ENCODE results near the gene EIF2B2. TPM values are rescaled to one million over a fixed set of nuclear protein-coding genes. Genes with fewer than 3 reads are reported as not detected.
A peak's percentile ranks its signal among the peaks of the same experiment; 100 is the strongest.

EIF2B2 gene
- total RNA-seq, 1 experiment from 2014 or later, result 96.4 TPM

- in situ Hi-C loops (cut with HindIII; ENCODE audit: low pct_unique_long_range_greater_than_20kb, low sequenced_read_pairs), result no loop called here
- no peak for DNase-seq (ENCODE audit: low read depth)
Measured at GRCh38 chr14:75022655-75023054, 19.9 kb downstream of the EIF2B2 start.

GRCh38 chr14:75023108-75023507 lies 20.4 kb downstream of the EIF2B2 start:
- in situ Hi-C loops (cut with HindIII; ENCODE audit: low pct_unique_long_range_greater_than_20kb, low sequenced_read_pairs), result no loop called here

GRCh38 chr14:75025082-75025481 lies 22.4 kb downstream of the EIF2B2 start:
- in situ Hi-C loops (cut with HindIII; ENCODE audit: low pct_unique_long_range_greater_than_20kb, low sequenced_read_pairs), result no loop called here
- DNase-seq (ENCODE audit: low read depth), result no peak

More at GRCh38 chr14:75023108-75023507, 20.4 kb downstream of the EIF2B2 start:
- DNase-seq (ENCODE audit: low read depth), result no peak

- no peak for DNase-seq (ENCODE audit: low read depth)
- in situ Hi-C loops (cut with HindIII; ENCODE audit: low pct_unique_long_range_greater_than_20kb, low sequenced_read_pairs), result no loop called here
Measured at GRCh38 chr14:75025876-75026275, 23.2 kb downstream of the EIF2B2 start.

- DNase-seq (ENCODE audit: low read depth), result no peak
- in situ Hi-C loops (cut with HindIII; ENCODE audit: low pct_unique_long_range_greater_than_20kb, low sequenced_read_pairs), result no loop called here
Measured at GRCh38 chr14:75030147-75030546, 27.4 kb downstream of the EIF2B2 start.

- no peak for DNase-seq (ENCODE audit: low read depth)
- in situ Hi-C loops (cut with HindIII; ENCODE audit: low pct_unique_long_range_greater_than_20kb, low sequenced_read_pairs), result no loop called here
Measured at GRCh38 chr14:75032939-75033338, 30.2 kb downstream of the EIF2B2 start.

GRCh38 chr14:75040507-75040906 lies 37.8 kb downstream of the EIF2B2 start:
- in situ Hi-C loops (cut with HindIII; ENCODE audit: low pct_unique_long_range_greater_than_20kb, low sequenced_read_pairs), result no loop called here
- DNase-seq (ENCODE audit: low read depth), result no peak

- in situ Hi-C loops (cut with HindIII; ENCODE audit: low pct_unique_long_range_greater_than_20kb, low sequenced_read_pairs), result no loop called here
Measured at GRCh38 chr14:75040959-75041358, 38.2 kb downstream of the EIF2B2 start.

GRCh38 chr14:75041613-75042012 lies 38.9 kb downstream of the EIF2B2 start:
- in situ Hi-C loops (cut with HindIII; ENCODE audit: low pct_unique_long_range_greater_than_20kb, low sequenced_read_pairs), result no loop called here
- peak; percentile 42 for DNase-seq (ENCODE audit: low read depth)

More at GRCh38 chr14:75040959-75041358, 38.2 kb downstream of the EIF2B2 start:
- no peak for DNase-seq (ENCODE audit: low read depth)

- DNase-seq (ENCODE audit: low read depth), result no peak
- in situ Hi-C loops (cut with HindIII; ENCODE audit: low pct_unique_long_range_greater_than_20kb, low sequenced_read_pairs), result no loop called here
Measured at GRCh38 chr14:75042035-75042434, 39.3 kb downstream of the EIF2B2 start.

- DNase-seq (ENCODE audit: low read depth), result no peak
- in situ Hi-C loops (cut with HindIII; ENCODE audit: low pct_unique_long_range_greater_than_20kb, low sequenced_read_pairs), result no loop called here
Measured at GRCh38 chr14:75044322-75044721, 41.6 kb downstream of the EIF2B2 start.

GRCh38 chr14:75044752-75045151 lies 42.0 kb downstream of the EIF2B2 start:
- no peak for DNase-seq (ENCODE audit: low read depth)
- in situ Hi-C loops (cut with HindIII; ENCODE audit: low pct_unique_long_range_greater_than_20kb, low sequenced_read_pairs), result no loop called here

- in situ Hi-C loops (cut with HindIII; ENCODE audit: low pct_unique_long_range_greater_than_20kb, low sequenced_read_pairs), result no loop called here
- DNase-seq (ENCODE audit: low read depth), result no peak
Measured at GRCh38 chr14:75046275-75046674, 43.6 kb downstream of the EIF2B2 start.

GRCh38 chr14:75046899-75047298 lies 44.2 kb downstream of the EIF2B2 start:
- no peak for DNase-seq (ENCODE audit: low read depth)
- in situ Hi-C loops (cut with HindIII; ENCODE audit: low pct_unique_long_range_greater_than_20kb, low sequenced_read_pairs), result no loop called here

- no peak for DNase-seq (ENCODE audit: low read depth)
- in situ Hi-C loops (cut with HindIII; ENCODE audit: low pct_unique_long_range_greater_than_20kb, low sequenced_read_pairs), result no loop called here
Measured at GRCh38 chr14:75047506-75047905, 44.8 kb downstream of the EIF2B2 start.

GRCh38 chr14:75048101-75048500 lies 45.4 kb downstream of the EIF2B2 start:
- in situ Hi-C loops (cut with HindIII; ENCODE audit: low pct_unique_long_range_greater_than_20kb, low sequenced_read_pairs), result no loop called here
- no peak for DNase-seq (ENCODE audit: low read depth)

- DNase-seq (ENCODE audit: low read depth), result no peak
- in situ Hi-C loops (cut with HindIII; ENCODE audit: low pct_unique_long_range_greater_than_20kb, low sequenced_read_pairs), result no loop called here
Measured at GRCh38 chr14:75049136-75049535, 46.4 kb downstream of the EIF2B2 start.

GRCh38 chr14:75049731-75050201 lies 47.0 kb downstream of the EIF2B2 start:
- no peak for DNase-seq (ENCODE audit: low read depth)
- in situ Hi-C loops (cut with HindIII; ENCODE audit: low pct_unique_long_range_greater_than_20kb, low sequenced_read_pairs), result no loop called here

- in situ Hi-C loops (cut with HindIII; ENCODE audit: low pct_unique_long_range_greater_than_20kb, low sequenced_read_pairs), result no loop called here
- DNase-seq (ENCODE audit: low read depth), result peak; percentile 80
Measured at GRCh38 chr14:75050852-75051555, 48.3 kb downstream of the EIF2B2 start, which contains the start of gene MLH3. MLH3 (minus strand) TSS chr14:75051467; CDS start chr14:75049655, 1,812 bp downstream.

- no peak for DNase-seq (ENCODE audit: low read depth)
- in situ Hi-C loops (cut with HindIII; ENCODE audit: low pct_unique_long_range_greater_than_20kb, low sequenced_read_pairs), result no loop called here
Measured at GRCh38 chr14:75051556-75051899, 48.8 kb downstream of the EIF2B2 start.

Data from Caki2 (cell line).